Measurements from ENCODE around the gene CDK17. TPM values are rescaled to one million over a fixed set of nuclear protein-coding genes. Genes with fewer than 3 reads are reported as not detected.

Gene CDK17
- total and polyA plus RNA-seq, 9 of the 15 experiments (the other 6 are each of a cell fraction or from before 2014, with no cell fraction given) = 4.8 to 39.3 (median 21.6) TPM

- FAIRE-seq = no peak
- in situ Hi-C loops (cut with MboI) = no loop called here
- no TSS peak for BruUV-seq (replicated peaks)
- no peak for DNase-seq (ENCODE audit: extremely low read depth in 1 of 4, low spot score in 3 of 4)
- peak; percentile 61 for ATAC-seq
- Histone ChIP-seq H3K4me2 (ENCODE audit: insufficient read depth, low read length) (no peak overlapping the region), H3K27me3 (ENCODE audit: control insufficient read depth in 2 of 2, insufficient read depth in 2 of 2, low read length in 2 of 2) (no peaks in the 10 kb centered on the region), H3K36me3 (ENCODE audit: control insufficient read depth, insufficient read depth, low read length) (no peaks in the 10 kb centered on the region; the same call in 1 of the 3 replicates), H3K4me1 (replicated peaks in 1 of 2; ENCODE audit: control insufficient read depth in 2 of 2, insufficient read depth in 2 of 2, low read length in 2 of 2) (peaks cover 0 to 5% of the 10 kb centered on the region in 2 experiments; a peak in 2 of 5 replicates), H3K79me2 (ENCODE audit: control insufficient read depth, insufficient read depth, low read length) (peaks cover 69% of the 10 kb centered on the region), H4K20me1 (replicated peaks; ENCODE audit: control insufficient read depth, insufficient read depth, low read length) (no peaks in the 10 kb centered on the region), H3K9ac (ENCODE audit: insufficient read depth in 1 of 2, low read depth in 2 of 2, low read length in 2 of 2) (no peak overlapping the region), H3K4me3 (no peak overlapping the region), H2AFZ (ENCODE audit: low read depth, low read length) (no peak overlapping the region), H3K9me3 (replicated peaks; ENCODE audit: control insufficient read depth, insufficient read depth, low read depth, low read length) (peaks cover 4% of the 10 kb centered on the region), H3K9me1 (ENCODE audit: control insufficient read depth, insufficient read depth, low read length) (no peaks in the 10 kb centered on the region), H3K27ac (ENCODE audit: extremely low read depth, low read depth, low read length) (0 out of 3 replicates have a peak overlapping the region, but pooled peaks have one; percentile 21)
- intact Hi-C loops (cut with micrococcal nuclease) = no loop called here
- TF ChIP-seq ZZZ3 (IDR thresholded peaks at IDR 0.05) (no peak), FOS (IDR thresholded peaks at IDR 0.05; ENCODE audit: extremely low read depth, insufficient read length) (no peak)
- TF ChIP-seq, protein P1, sequence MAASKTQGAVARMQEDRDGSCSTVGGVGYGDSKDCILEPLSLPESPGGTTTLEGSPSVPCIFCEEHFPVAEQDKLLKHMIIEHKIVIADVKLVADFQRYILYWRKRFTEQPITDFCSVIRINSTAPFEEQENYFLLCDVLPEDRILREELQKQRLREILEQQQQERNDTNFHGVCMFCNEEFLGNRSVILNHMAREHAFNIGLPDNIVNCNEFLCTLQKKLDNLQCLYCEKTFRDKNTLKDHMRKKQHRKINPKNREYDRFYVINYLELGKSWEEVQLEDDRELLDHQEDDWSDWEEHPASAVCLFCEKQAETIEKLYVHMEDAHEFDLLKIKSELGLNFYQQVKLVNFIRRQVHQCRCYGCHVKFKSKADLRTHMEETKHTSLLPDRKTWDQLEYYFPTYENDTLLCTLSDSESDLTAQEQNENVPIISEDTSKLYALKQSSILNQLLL (CRISPR knock-in tag; IDR thresholded peaks at IDR 0.05; ENCODE audit: borderline replicate concordance) = no peak
- ChIA-PET POLR2A (interaction anchor here (0.7 to 1.4 kb wide), 2 partner anchors 11 to 12 kb away, joined by 3 to 4 read pairs; no protein-coding TSS in a partner anchor), CTCF (ENCODE audit: low intra/inter-chr PET ratio) (no interaction called here)
Measured at GRCh38 chr12:96337953-96338352, 62.3 kb downstream of the CDK17 start.

- H3K4me3 ChIP-seq = no peak overlapping the region
- no peak overlapping the region for H3K27ac ChIP-seq (ENCODE audit: extremely low read depth, low read depth, low read length)
- peaks cover 0 to 5% of the 10 kb centered on the region in 2 experiments; a peak in 2 of 5 replicates for H3K4me1 ChIP-seq (replicated peaks in 1 of 2; ENCODE audit: control insufficient read depth in 2 of 2, insufficient read depth in 2 of 2, low read length in 2 of 2)
- ChIA-PET CTCF (ENCODE audit: low intra/inter-chr PET ratio) (no interaction called here), POLR2A (interaction anchor here (0.6 to 0.8 kb wide), 2 partner anchors 13 to 215 kb away, joined by 4 to 6 read pairs; no protein-coding TSS in a partner anchor)
- BruUV-seq (replicated peaks) = no TSS peak
- H3K9me3 ChIP-seq (replicated peaks; ENCODE audit: control insufficient read depth, insufficient read depth, low read depth, low read length) = peaks cover 3% of the 10 kb centered on the region
- H3K4me2 ChIP-seq (ENCODE audit: insufficient read depth, low read length) = no peak overlapping the region
- ATAC-seq (no peak), DNase-seq (ENCODE audit: extremely low read depth in 1 of 4, low spot score in 3 of 4) (no peak), FAIRE-seq (no peak)
- no peaks in the 10 kb centered on the region for H3K9me1 ChIP-seq (ENCODE audit: control insufficient read depth, insufficient read depth, low read length)
- intact Hi-C loops (cut with micrococcal nuclease) (no loop called here), in situ Hi-C loops (cut with MboI) (no loop called here)
- no peaks in the 10 kb centered on the region for H4K20me1 ChIP-seq (replicated peaks; ENCODE audit: control insufficient read depth, insufficient read depth, low read length)
- H2AFZ ChIP-seq (ENCODE audit: low read depth, low read length) = no peak overlapping the region
- 83% methylated on average over 4 of the region's 4 CpGs for WGBS (ENCODE audit: insufficient coverage, low coverage, missing lambda C conversion rate)
- peaks cover 7% of the 10 kb centered on the region; the same call in 2 of the 3 replicates for H3K36me3 ChIP-seq (ENCODE audit: control insufficient read depth, insufficient read depth, low read length)
- no peak overlapping the region for H3K9ac ChIP-seq (ENCODE audit: insufficient read depth in 1 of 2, low read depth in 2 of 2, low read length in 2 of 2)
- H3K79me2 ChIP-seq (ENCODE audit: control insufficient read depth, insufficient read depth, low read length) = peaks cover 55% of the 10 kb centered on the region
- H3K27me3 ChIP-seq (ENCODE audit: control insufficient read depth in 2 of 2, insufficient read depth in 2 of 2, low read length in 2 of 2) = no peaks in the 10 kb centered on the region
- TF ChIP-seq RBM25 (IDR thresholded peaks at IDR 0.05; ENCODE audit: low read depth, low read length, severe bottlenecking) = peak; percentile 85
- TF ChIP-seq, protein P2, sequence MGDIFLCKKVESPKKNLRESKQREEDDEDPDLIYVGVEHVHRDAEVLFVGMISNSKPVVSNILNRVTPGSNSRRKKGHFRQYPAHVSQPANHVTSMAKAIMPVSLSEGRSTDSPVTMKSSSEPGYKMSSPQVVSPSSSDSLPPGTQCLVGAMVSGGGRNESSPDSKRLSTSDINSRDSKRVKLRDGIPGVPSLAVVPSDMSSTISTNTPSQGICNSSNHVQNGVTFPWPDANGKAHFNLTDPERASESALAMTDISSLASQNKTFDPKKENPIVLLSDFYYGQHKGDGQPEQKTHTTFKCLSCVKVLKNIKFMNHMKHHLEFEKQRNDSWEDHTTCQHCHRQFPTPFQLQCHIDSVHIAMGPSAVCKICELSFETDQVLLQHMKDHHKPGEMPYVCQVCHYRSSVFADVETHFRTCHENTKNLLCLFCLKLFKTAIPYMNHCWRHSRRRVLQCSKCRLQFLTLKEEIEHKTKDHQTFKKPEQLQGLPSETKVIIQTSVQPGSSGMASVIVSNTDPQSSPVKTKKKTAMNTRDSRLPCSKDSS (IDR thresholded peaks at IDR 0.05; ENCODE audit: low read depth, partially characterized antibody) = peak; percentile 44
- peak; percentile 77; the same call in 1 of the 2 replicates for TF ChIP-seq TRIM28 (IDR thresholded peaks at IDR 0.05)
- no peak for TF ChIP-seq ZNF764 (CRISPR knock-in tag; IDR thresholded peaks at IDR 0.05; ENCODE audit: low read depth)
- TF ChIP-seq HES1 (IDR thresholded peaks at IDR 0.05; ENCODE audit: low read depth) = no peak
- TF ChIP-seq ZFP30 (CRISPR knock-in tag; IDR thresholded peaks at IDR 0.05; ENCODE audit: borderline replicate concordance) = peak; percentile 85
- no peak for TF ChIP-seq STAT5A (IDR thresholded peaks at IDR 0.05; ENCODE audit: borderline replicate concordance, low read length)
- TF ChIP-seq CSDE1 (IDR thresholded peaks at IDR 0.05) = no peak
- TF ChIP-seq CBX3 (IDR thresholded peaks at IDR 0.05; ENCODE audit: borderline replicate concordance in 1 of 2, low read length in 2 of 2) = peak in 1 of 2 experiments; percentile 84; a peak in 1 of 3 replicates
Measured at GRCh38 chr12:96336489-96336888, 63.8 kb downstream of the CDK17 start.

Measured in K562 (cell line).